HCT116 (cell line): ENCODE results near the gene ARHGAP20. TPM values are rescaled to one million over a fixed set of nuclear protein-coding genes. Genes with fewer than 3 reads are reported as not detected.

Experiments
- ATAC-seq: fragments of 200-7000 bp; cut with Tn5 transposase; 2 replicates; pipeline ENCODE4 v1.9.1; 2020; ENCODE audit warnings: mild to moderate bottlenecking, moderate library complexity
- BruUV-seq: library from RNA; stranded (reverse); fragments of 400-500 nt; replicated peaks from 2 replicates; lab custom pipeline; 2021; lab: Mats Ljungman, UMichigan
- CTCF ChIA-PET: fragments of 300-600 bp; sonication (Branson Sonifier 250); formaldehyde crosslinking; loops from one replicate; lab custom pipeline; 2021; ENCODE audit warnings: antibody characterized with exemption; lab: Charles Lee
- POLR2A ChIA-PET: fragments of 300-600, 350-600 bp; sonication (Branson Sonifier 250); formaldehyde crosslinking; loops from one replicate; lab custom pipeline; 2021; ENCODE audit warnings: antibody characterized with exemption; lab: Charles Lee
- RAD21 ChIA-PET, 2 experiments: fragments of 300-600 bp; sonication (Branson Sonifier 250); formaldehyde crosslinking; loops; one replicate each; lab custom pipeline; 2023; ENCODE audit warnings: low total read pairs in 2 of 2; ENCODE audit not compliant: uncharacterized antibody in 2 of 2, unreplicated experiment in 2 of 2, low non-redundant PET in 1 of 2; lab: Charles Lee
- DNase-seq: peaks from one replicate; pipeline ENCODE4 v3.0.0-alpha.2; 2010; ENCODE audit warnings: low read depth, low spot score
- H2AFZ ChIP-seq: fragments of 200-600 bp; shearing (Covaris generic), sonication (generic); 2 replicates; pipeline ENCODE4 v1.6.1; 2017; ENCODE audit warnings: low read depth, mixed run types, mixed read lengths, antibody characterized with exemption, low read length; ENCODE audit not compliant: poor library complexity, severe bottlenecking
- H3K27ac ChIP-seq: 2 replicates; pipeline ENCODE4 v1.5.1; 2012; ENCODE audit warnings: low read depth, low read length
- H3K27me3 ChIP-seq: fragments of 200-600 bp; sonication (generic); 2 replicates; pipeline ENCODE4 v1.6.1; 2016; ENCODE audit warnings: mixed run types, low read length, mixed read lengths; ENCODE audit not compliant: insufficient read depth
- H3K36me3 ChIP-seq, 2 experiments: fragments of 200-500 bp in 1 of 2; fragments of 200-600 bp in 1 of 2; sonication (Bioruptor generic) in 1 of 2; sonication (generic) in 1 of 2; 2 replicates each; pipeline versions ENCODE4 v1.5.1 to v1.6.1; 2014 to 2016; ENCODE audit warnings: low read length in 2 of 2, inconsistent platforms in 1 of 2, mixed read lengths in 1 of 2, mixed run types in 1 of 2; ENCODE audit not compliant: insufficient read depth in 2 of 2, control insufficient read depth in 1 of 2
- H3K4me1 ChIP-seq, 2 experiments: fragments of 200-600 bp in 1 of 2; sonication (generic) in 1 of 2; 2 replicates each; pipeline versions ENCODE4 v1.5.1 to v1.6.1; 2012 to 2017; ENCODE audit warnings: low read length in 2 of 2, inconsistent platforms in 1 of 2, mild to moderate bottlenecking in 1 of 2, mixed read lengths in 1 of 2, mixed run types in 1 of 2, moderate library complexity in 1 of 2; ENCODE audit not compliant: insufficient read depth in 2 of 2, control insufficient read depth in 1 of 2
- H3K4me2 ChIP-seq: fragments of 200-600 bp; sonication (generic); 2 replicates; pipeline ENCODE4 v1.6.1; 2017; ENCODE audit warnings: mixed run types, low read length, mixed read lengths
- H3K4me3 ChIP-seq, 2 experiments: fragments of 200-600 bp in 1 of 2; sonication (generic) in 1 of 2; replicated peaks in 1 of 2; 2 replicates each; pipeline ENCODE4 v1.5.1; 2011 to 2016; ENCODE audit warnings: low read length in 2 of 2, control low read depth in 1 of 2, low read depth in 1 of 2, mild to moderate bottlenecking in 1 of 2, mixed read lengths in 1 of 2, mixed run types in 1 of 2
- H3K79me2 ChIP-seq: fragments of 200-600 bp; sonication (generic); 2 replicates; pipeline ENCODE4 v1.6.1; 2017; ENCODE audit warnings: mild to moderate bottlenecking, mixed run types, low read length, moderate library complexity, mixed read lengths; ENCODE audit not compliant: insufficient read depth
- H3K9ac ChIP-seq: fragments of 200-600 bp; sonication (generic); 2 replicates; pipeline ENCODE4 v1.6.1; 2016; ENCODE audit warnings: low read length, mixed read lengths
- H3K9me2 ChIP-seq: fragments of 200-600 bp; sonication (generic), shearing (Covaris generic); 2 replicates; pipeline ENCODE4 v1.6.1; 2017; ENCODE audit warnings: mixed run types, mild to moderate bottlenecking, moderate library complexity; ENCODE audit not compliant: insufficient read depth
- H3K9me3 ChIP-seq, 2 experiments: fragments of 200-500 bp in 1 of 2; fragments of 200-600 bp in 1 of 2; sonication (Bioruptor generic) in 1 of 2; sonication (generic) in 1 of 2; 2 replicates each; pipeline ENCODE4 v1.6.1; 2014 to 2017; ENCODE audit warnings: low read length in 2 of 2, mixed read lengths in 2 of 2, inconsistent platforms in 1 of 2, low read depth in 1 of 2, mild to moderate bottlenecking in 1 of 2, mixed run types in 1 of 2, moderate library complexity in 1 of 2; ENCODE audit not compliant: control insufficient read depth in 1 of 2, insufficient read depth in 1 of 2
- H4K20me1 ChIP-seq: fragments of 200-600 bp; sonication (generic), shearing (Covaris generic); 2 replicates; pipeline ENCODE4 v1.6.1; 2017; ENCODE audit warnings: mixed run types, mild to moderate bottlenecking, moderate library complexity; ENCODE audit not compliant: insufficient read depth
- ATF3 ChIP-seq: IDR thresholded peaks from 2 replicates; pipeline ENCODE4 v1.6.1; 2012
- CBX3 ChIP-seq: IDR thresholded peaks from 2 replicates; pipeline ENCODE4 v1.6.1; 2012; ENCODE audit warnings: low read depth
- CEBPB ChIP-seq: IDR thresholded peaks from 2 replicates; pipeline ENCODE4 v1.6.1; 2012; ENCODE audit warnings: low read depth
- EGR1 ChIP-seq: IDR thresholded peaks from 2 replicates; pipeline ENCODE4 v1.6.1; 2012; ENCODE audit warnings: low read depth
- ELF1 ChIP-seq: IDR thresholded peaks from 2 replicates; pipeline ENCODE4 v1.6.1; 2012; ENCODE audit warnings: low read depth, borderline replicate concordance
- EZH2 ChIP-seq: fragments of 200-600 bp; sonication (generic); IDR thresholded peaks from 2 replicates; pipeline ENCODE4 v1.6.1; 2017; ENCODE audit warnings: antibody characterized with exemption, mixed run types
- FOSL1 ChIP-seq: IDR thresholded peaks from 2 replicates; pipeline ENCODE4 v1.6.1; 2012; ENCODE audit warnings: low read depth
- JUND ChIP-seq: IDR thresholded peaks from 2 replicates; pipeline ENCODE4 v1.6.1; 2012
- MAX ChIP-seq: IDR thresholded peaks from 2 replicates; pipeline ENCODE4 v1.6.1; 2012
- POLR2A ChIP-seq: IDR thresholded peaks from 2 replicates; pipeline ENCODE4 v1.7.0; 2011; ENCODE audit warnings: borderline replicate concordance; ENCODE audit not compliant: insufficient read depth, insufficient read length; ENCODE audit errors: extremely low read depth
- RAD21 ChIP-seq: IDR thresholded peaks from 2 replicates; pipeline ENCODE4 v1.6.1; 2012; ENCODE audit warnings: low read depth, mild to moderate bottlenecking
- REST ChIP-seq: IDR thresholded peaks from 2 replicates; pipeline ENCODE4 v1.6.1; 2012; ENCODE audit warnings: low read depth
- SIN3A ChIP-seq: IDR thresholded peaks from 2 replicates; pipeline ENCODE4 v1.6.1; 2012; ENCODE audit warnings: low read depth
- SP1 ChIP-seq: IDR thresholded peaks from 2 replicates; pipeline ENCODE4 v1.6.1; 2012; ENCODE audit warnings: low read depth
- YY1 ChIP-seq: IDR thresholded peaks from 2 replicates; pipeline ENCODE4 v1.6.1; 2011; ENCODE audit warnings: low read length, low read depth, moderate library complexity, mild to moderate bottlenecking; ENCODE audit not compliant: insufficient replicate concordance; ENCODE audit errors: extremely low read depth
- ZBTB33 ChIP-seq: IDR thresholded peaks from 2 replicates; pipeline ENCODE4 v1.6.1; 2011; ENCODE audit warnings: mild to moderate bottlenecking, low read length, moderate library complexity; ENCODE audit not compliant: insufficient replicate concordance; ENCODE audit errors: extremely low read depth
- ZFX ChIP-seq: fragments of 450-650 bp; IDR thresholded peaks from 2 replicates; pipeline ENCODE4 v1.6.1; 2017
- ZNF274 ChIP-seq: fragments of 200-500 bp; sonication (Bioruptor generic); IDR thresholded peaks from 2 replicates; pipeline ENCODE4 v1.6.1; 2014; ENCODE audit warnings: mild to moderate bottlenecking, low read depth, low read length, inconsistent platforms
- intact Hi-C: fragments of 100-400 bp; cut with micrococcal nuclease; formaldehyde crosslinking; loops from 2 replicates; pipeline ENCODE4 v1.10.0; 2022
- total RNA-seq: library from RNA; stranded (reverse); gene quantifications from one replicate; pipeline ENCODE4 v1.2.1, GENCODE V29; 2021; ENCODE audit not compliant: unreplicated experiment

The ARHGAP20 gene
- total RNA-seq, 1 experiment from 2014 or later, result not detected

- Histone ChIP-seq H4K20me1 (no peaks in the 10 kb centered on the region), H2AFZ (no peak overlapping the region), H3K27me3 (peaks cover 21% of the 10 kb centered on the region; the same call in 1 of the 2 replicates), H3K79me2 (no peaks in the 10 kb centered on the region), H3K9me2 (no peaks in the 10 kb centered on the region), H3K9me3 (no peaks in the 10 kb centered on the region), H3K27ac (no peak overlapping the region), H3K4me3 (no peak overlapping the region), H3K36me3 (no peaks in the 10 kb centered on the region), H3K4me1 (no peaks in the 10 kb centered on the region), H3K4me2 (no peak overlapping the region), H3K9ac (no peak overlapping the region)
- RAD21 ChIA-PET, result no interaction called here
- TF ChIP-seq EGR1 (no peak), JUND (no peak), ZBTB33 (no peak), ZNF274 (no peak), SIN3A (no peak), ELF1 (no peak), ATF3 (no peak), CBX3 (no peak), CEBPB (no peak), MAX (no peak), REST (no peak), SP1 (no peak), POLR2A (no peak), RAD21 (no peak), FOSL1 (no peak), EZH2 (no peak), YY1 (no peak), ZFX (no peak)
- DNase-seq (no peak), ATAC-seq (no peak)
- POLR2A ChIA-PET, result no interaction called here
- CTCF ChIA-PET, result no interaction called here
- intact Hi-C loops, result no loop called here
- no TSS peak for BruUV-seq
Observed at GRCh38 chr11:110716361-110716760, 4.1 kb upstream of the ARHGAP20 start.
